SIG-M5 treated with dmso at 0.1 percent for 504 hours (cell line): ENCODE measurements around the gene COA7.

Source experiments
- DNase-seq: peaks from one replicate; lab custom pipeline; 2025; ENCODE audit not compliant: unreplicated experiment; lab: John Stamatoyannopoulos, UW

COA7 gene

DNA sequence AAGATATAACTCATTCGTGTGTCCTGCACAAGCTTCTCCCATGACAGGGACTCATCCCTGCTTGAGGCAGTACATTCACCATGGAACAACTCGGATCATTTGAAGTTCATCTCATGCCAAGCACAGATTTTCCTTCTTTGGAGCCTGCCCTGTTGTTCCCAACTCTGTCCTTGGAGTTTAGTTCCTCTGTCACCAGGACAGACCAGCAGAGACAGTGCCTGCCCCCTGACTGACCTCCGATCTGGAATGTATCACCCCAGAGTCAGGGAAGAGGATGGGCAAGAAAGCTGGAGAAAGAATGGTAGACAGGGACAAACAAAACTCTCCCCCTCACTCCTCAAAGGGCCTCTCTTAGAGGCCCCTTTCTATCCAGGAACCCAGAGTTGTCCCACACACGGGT, 60.2 kb downstream of the COA7 start:
- no peak for DNase-seq

DNA sequence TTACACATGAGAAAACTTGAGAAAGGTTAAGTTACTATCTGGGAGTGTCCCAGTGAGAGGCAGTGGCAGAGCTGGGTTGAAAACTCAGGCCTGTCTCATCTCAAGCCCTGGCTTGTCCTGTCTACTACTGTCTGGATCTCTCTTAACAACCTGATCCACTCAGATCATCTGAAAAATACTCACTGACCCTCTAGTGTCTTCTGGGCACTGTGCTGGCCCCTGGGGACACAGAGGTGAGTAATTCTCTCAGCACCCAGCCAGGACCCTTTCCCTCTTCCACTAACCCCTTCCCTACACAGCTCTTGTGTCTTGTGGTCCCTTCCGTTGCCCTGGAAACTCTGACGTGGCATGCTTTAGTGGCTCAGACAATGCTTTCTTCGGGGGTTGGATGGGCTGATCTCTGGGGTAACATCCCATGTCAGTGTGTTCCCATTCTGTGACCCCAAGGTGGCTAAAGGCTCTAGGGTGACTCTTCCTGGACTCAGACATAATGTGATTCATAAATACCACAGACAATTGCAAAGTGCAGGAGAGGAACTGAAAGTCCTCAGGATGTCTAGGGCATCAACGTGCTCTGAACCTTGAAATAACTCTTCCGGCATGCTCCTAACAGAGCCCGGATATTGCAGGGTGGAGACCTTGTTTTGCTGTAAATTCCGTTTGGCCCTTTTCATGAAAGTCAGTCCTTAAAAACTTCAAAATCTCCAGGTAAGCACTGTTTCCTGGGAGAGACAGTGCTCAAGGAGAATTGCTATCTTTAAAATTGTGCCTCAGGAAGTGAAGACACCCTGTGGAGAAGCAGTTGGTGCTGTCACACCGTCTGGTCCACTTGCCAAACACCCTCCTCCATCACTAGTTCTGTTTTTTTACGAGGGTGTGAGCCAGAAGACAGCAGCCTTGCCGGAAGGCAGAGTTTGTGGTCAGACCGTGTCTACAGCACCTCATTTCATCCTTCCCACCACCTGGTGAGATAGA, 61.1 kb downstream of the COA7 start:
- peak; percentile 98 for DNase-seq

DNA sequence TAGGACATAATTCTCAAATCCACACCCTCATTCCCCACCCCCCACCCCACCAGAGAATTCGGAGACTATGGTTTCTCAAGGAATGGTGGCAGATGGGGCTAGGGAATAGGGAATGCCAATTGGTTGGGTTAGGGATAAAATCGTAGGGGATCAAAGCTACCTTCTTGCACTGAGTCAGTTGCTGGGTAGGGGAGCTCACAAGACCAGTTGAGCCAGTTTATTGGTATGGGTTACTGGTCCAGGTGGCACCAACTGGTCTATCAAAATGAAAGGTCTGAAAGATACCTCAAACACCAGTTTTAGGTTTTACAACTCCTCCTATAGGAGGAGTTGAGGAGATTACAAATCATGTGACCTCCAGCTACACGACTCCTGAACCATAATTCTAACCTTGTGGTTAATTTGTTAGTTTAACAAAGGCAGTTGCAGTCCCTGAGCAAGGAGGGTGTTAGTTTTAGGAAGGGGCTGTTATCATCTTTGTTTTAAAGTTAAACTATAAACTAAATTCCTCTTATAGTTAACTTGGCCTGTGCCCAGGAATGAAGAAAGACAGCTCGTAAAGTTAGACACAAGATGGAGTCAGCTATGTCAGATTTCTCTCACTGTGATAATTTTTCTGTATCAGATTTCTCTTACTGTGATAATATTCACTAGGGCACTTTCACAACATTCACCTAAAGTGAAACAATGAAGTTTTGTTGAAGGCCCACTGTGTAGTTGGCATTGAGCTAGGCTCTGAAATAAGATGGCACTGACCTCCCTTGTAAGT, 62.6 kb downstream of the COA7 start:
- DNase-seq = peak; percentile 28
